ENCODE data around the gene CDAN1. TPM values are rescaled to one million over a fixed set of nuclear protein-coding genes. Genes with fewer than 3 reads are reported as not detected.
"Not testable (repeated sequence)": the region's sequence is repeated elsewhere in the genome, so short reads cannot be mapped to it uniquely, and the experiment has no call there.

CDAN1 gene, protein sequence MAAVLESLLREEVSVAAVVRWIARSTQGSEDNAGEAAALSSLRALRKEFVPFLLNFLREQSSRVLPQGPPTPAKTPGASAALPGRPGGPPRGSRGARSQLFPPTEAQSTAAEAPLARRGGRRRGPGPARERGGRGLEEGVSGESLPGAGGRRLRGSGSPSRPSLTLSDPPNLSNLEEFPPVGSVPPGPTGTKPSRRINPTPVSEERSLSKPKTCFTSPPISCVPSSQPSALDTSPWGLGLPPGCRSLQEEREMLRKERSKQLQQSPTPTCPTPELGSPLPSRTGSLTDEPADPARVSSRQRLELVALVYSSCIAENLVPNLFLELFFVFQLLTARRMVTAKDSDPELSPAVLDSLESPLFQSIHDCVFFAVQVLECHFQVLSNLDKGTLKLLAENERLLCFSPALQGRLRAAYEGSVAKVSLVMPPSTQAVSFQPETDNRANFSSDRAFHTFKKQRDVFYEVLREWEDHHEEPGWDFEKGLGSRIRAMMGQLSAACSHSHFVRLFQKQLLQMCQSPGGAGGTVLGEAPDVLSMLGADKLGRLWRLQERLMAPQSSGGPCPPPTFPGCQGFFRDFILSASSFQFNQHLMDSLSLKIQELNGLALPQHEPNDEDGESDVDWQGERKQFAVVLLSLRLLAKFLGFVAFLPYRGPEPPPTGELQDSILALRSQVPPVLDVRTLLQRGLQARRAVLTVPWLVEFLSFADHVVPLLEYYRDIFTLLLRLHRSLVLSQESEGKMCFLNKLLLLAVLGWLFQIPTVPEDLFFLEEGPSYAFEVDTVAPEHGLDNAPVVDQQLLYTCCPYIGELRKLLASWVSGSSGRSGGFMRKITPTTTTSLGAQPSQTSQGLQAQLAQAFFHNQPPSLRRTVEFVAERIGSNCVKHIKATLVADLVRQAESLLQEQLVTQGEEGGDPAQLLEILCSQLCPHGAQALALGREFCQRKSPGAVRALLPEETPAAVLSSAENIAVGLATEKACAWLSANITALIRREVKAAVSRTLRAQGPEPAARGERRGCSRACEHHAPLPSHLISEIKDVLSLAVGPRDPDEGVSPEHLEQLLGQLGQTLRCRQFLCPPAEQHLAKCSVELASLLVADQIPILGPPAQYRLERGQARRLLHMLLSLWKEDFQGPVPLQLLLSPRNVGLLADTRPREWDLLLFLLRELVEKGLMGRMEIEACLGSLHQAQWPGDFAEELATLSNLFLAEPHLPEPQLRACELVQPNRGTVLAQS
- total RNA-seq (ENCODE audit: insufficient read depth, low replicate concordance), result 6.0 TPM

DNA sequence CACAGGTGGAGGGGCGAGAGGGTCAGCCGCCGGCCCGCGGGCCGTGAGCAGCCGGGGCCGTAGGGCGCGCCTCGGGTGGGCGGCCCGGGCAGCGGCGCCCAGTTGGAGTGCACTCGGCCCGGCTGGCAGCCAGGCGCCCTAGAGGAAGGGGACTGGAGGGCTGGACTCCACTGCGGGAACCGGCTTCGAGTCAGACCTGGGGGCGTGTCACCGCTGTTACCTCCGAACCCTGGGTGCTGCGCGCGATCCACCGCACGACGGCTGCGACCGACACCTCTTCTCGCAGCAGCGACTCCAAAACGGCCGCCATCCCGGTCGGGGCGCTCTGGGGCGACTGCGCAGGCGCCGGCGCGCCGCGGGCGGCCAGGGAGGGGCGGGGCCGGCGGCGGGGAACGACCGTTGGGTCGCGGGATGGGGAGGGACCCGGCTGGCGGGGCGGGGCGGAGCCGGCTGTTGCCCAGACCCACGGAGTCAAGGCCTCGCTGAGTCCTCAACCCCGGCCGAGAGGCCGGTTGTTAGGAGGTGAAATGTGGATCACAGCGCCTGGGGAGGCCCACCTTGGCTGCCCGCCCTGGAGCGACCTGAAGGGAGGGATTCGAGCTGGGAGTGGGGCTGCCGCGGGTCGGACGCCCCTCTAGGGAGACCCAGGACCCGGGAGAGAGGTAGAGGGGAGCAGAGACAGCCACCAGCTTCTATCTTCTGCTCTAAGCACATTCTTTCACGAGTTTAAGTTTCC lies at the start of gene CDAN1:
Gene CDAN1 (minus strand): TSS at position 336 of the 736 bp plus-strand sequence. CDS start 26 bp downstream, at position 310.
- DNase-seq (ENCODE audit: low spot score), result peak; percentile 92

DNA sequence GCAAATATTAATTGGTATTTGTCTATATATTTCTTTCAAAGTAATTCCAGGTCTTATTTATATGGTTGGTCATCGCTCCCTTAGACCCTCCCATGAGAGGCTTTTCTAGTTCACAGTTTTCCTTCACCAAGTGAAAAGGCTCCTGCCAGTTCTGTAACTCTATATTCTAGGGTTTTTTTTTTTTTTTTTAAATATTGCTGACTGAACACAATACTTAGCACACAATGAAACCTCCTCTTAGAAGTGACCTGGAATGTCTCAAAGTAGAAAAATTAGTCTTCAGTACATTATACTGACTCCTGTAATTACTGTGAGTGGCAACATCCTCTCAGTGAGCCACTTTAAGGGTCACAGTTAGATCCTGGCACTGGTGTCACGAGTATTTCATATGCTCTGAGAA lies 48.6 kb upstream of the CDAN1 start:
- no peak for DNase-seq (ENCODE audit: low spot score)

DNA sequence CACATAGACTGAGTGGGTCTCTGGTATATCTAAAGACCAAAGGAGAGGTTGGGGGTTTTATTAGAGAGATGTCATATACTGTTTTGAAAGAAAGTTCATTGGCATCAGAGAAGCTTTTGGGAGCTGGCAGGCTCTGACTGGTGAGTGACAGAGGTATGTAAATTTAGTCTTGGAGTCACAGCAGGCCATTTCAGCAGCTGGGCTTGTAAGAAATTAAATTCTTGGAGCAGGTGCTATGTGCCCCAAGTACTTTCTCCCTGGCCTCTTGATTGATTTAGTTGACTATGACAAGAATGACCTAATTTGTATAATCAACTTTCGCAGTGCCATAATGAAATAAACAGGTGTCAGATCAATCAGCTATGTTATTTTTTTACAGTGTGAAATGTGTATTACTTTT lies 47.8 kb upstream of the CDAN1 start:
- DNase-seq (ENCODE audit: low spot score), result no peak

DNA sequence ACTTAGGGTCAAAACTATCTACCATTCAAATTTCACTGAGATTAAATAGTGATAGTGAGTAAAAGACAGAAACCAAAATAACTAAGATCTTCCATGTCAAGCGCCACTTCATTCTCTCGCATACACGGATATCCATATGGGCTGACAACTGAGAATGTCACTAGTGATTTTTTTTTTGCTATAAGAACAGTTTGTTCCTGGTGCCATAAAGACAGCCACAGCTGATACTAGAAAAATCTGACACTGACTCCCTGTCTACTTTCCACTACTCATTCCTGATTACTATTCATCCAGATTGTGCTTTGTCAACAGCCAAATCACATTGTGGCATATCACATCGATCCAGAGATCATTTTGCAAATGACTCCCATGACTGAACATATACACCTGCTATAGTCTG lies 45.8 kb upstream of the CDAN1 start:
- no peak for DNase-seq (ENCODE audit: low spot score)

DNA sequence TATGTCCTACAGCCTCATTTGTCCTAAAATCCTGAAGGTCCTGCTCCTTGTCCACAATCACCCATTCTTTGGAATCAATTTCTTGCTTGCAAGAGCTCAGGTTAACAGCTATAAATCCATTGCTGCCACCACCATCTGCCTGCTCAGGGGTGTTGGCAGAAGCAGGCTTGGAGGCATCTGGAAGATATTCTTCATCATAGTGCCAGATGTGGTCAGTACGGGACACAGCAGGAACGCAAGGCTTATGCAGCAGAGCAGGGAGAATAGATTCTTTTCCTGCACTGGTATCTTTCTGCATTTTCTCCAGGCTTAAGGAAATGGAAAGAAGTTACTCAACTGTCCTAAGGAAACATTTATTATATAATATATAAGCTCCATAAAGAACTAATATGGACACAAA lies 38.5 kb upstream of the CDAN1 start:
- DNase-seq (ENCODE audit: low spot score), result peak; percentile 44

DNA sequence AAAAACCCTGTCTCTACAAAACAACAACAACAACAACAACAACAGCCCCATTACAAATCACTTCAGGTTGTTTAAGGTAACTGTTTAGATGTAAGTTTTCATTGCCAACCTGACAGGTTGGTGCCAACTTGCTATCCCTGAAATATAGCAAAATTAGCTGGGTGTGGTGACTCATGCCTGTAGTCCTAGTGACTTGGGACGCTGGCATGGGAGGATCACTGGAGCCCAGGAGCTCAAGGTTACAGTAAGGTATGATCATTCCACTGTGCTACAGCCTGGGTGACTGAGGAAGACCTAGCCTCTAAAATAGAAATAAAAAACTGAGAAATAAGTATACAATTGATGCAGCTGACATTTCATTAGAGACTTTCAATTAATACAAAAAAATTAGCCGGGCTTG lies 36.0 kb upstream of the CDAN1 start:
- DNase-seq (ENCODE audit: low spot score), result no peak

DNA sequence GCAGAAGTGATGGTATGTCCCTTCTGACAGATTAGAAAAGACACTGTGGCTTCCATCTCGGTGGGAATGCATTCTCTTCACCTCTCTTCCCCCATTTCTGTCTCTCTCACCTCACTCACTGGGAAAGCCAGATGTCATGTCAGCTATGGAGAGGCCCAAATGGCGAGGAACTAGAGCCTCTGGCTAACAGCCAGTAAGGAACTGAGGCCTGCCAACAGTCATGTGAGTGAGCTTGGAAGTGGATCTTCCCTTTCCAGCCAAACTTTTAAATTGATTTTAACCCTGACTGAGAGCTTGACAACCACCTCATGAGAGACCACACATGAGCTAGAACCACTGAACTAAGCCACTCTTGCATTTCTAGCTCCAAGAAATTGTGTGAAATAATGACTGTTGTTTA lies 35.2 kb upstream of the CDAN1 start:
- DNase-seq (ENCODE audit: low spot score), result no peak

DNA sequence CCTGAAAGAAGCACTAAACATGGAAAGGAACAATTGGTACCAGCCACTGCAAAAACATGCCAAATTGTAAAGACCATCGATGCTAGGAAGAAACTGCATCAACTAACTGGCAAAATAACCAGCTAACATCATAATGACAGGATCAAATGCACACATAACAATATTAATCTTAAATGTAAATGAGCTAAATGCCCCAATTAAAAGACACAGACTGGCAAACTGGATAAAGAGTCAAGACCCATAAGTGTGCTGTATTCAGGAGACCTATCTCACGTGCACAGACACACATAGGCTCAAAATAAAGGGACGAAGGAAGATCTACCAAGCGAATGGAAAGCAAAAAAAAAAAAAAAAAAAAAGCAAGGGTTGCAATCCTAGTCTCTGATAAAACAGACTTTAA lies 29.2 kb upstream of the CDAN1 start:
- DNase-seq (ENCODE audit: low spot score), result not testable (repeated sequence)

DNA sequence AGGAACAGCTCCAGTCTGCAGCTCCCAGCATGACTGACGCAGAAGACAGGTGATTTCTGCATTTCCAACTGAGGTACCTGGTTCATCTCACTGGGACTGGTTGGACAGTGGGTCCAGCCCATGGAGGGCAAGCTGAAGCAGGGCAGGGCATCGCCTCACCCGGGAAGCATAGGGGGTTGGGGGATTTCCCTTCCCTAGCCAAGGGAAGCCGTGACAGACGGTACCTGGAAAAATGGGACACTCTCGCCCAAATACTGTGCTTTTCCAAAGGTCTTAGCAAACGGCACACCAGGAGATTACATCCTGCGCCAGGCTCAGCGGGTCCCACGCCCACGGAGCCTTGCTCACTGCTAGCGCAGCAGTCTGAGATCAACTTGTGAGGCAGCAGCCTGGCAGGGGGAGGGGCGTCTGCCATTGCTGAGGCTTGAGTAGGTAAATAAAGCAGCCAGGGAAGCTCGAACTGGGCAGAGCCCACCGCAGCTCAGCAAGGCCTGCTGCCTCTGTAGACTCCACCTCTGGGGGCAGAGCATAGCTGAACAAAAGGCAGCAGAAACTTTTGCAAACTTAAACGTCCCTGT lies 27.3 kb upstream of the CDAN1 start:
- DNase-seq (ENCODE audit: low spot score), result not testable (repeated sequence)

DNA sequence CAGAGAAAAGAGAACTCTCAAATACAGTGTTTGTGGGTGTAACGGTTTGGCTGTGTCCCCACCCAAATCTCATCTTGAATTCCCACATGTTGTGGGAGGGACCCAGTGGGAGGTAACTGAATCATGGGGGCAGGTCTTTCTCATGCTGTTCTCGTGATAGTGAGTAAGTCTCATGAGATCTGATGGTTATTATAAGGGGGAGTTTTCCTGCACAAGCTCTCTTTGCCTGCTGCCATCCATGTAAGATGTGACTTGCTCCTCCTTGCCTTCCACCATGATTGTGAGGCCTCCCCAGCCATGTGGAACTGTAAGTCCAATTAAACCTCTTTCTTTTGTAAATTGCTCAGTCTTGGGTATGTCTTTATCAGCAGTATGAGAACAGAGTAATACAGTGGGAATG lies 24.9 kb upstream of the CDAN1 start:
- DNase-seq (ENCODE audit: low spot score), result not testable (repeated sequence)

DNA sequence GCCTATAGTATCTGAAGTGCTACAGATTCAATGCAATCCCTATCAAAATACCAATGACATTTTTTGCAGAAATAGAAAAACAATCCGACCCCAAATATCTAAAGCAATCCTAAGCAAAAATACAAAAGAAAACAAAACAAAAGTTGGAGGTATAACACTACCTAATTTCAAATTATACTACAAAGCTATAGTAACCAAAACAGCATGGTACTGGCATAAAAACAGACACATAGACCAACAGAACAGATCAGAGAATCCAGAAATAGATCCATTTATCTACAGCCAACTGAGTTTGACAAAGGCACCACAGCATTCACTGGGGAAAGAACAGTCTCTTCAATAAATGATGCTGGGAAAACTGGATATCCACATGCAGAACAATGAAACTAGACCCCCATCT lies 23.8 kb upstream of the CDAN1 start:
- no peak for DNase-seq (ENCODE audit: low spot score)

DNA sequence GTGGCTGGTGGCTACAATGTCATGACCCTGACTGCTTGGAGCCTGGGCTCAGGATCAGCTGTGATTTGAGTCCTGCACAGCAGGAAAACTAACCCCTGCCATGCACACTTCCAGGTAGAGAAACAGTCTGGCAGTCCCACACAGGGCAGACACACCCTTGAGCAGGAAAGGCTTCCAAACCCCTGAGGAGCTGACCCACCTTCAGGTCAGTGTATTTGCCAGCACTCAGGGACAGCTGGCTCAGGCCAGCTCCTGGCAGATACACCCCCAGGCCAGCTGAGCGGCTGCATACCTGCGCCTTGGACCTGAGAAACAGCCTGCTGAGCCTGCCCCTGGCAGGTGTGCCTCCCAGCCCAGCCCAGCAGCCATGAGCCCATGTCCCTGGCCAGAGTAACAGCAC lies 22.2 kb upstream of the CDAN1 start:
- no peak for DNase-seq (ENCODE audit: low spot score)

DNA sequence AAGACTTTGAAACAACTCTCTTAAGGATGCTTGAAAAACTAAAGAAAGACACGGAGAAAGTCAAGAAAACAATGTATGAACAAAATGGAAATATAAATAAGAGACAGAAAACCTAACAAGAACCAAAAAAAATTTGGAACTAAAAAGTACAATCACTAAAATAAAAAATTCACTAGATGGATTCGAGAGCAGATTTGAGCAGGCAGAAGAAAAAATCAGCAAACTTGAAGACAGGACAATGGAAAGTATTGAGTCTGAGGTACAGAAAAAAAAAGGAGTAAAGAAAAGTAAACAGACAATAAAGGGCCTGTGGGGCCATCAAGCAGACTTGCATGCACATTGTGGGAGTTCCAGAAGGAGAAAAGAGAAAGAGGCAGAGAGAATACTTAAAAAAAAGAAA lies 13.4 kb upstream of the CDAN1 start:
- DNase-seq (ENCODE audit: low spot score), result no peak

DNA sequence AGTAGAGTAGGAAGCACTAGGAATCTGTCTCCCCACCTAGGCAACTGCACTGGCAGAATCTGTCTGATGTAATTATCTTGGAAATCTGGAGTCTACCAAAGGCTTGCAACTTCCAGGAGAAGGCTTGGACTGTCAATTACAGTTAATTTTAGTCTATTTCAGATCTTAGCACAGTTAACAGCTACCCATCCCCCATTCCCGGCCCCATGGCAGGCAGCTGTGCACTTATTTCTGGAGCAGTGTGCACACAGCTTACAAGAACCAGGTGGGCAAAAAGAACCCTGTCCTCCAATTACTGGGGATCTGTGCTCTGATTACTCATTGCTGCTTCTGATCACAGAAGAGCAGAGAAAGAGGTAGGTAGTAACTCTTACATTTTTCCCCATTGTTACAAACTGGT lies 12.3 kb upstream of the CDAN1 start:
- DNase-seq (ENCODE audit: low spot score), result no peak

DNA sequence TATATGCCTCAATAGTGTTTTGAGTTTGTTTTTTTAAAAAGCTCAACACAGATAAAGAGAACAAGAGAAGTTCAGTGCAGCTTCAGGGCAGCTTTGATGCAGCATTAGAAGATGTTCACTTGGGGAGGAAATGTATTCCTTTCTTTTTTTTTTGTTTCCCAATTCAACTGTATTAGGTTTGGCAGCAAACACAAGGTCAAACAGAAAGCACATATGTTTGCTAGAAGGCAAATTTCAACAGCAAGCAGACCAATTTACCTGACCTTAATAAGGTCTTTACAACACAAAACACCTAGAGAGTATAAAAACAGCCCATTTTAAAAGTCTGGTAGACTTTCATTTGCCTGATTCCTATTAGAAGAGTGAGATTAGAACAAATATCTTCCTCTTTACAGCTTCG lies 7.3 kb upstream of the CDAN1 start:
- no peak for DNase-seq (ENCODE audit: low spot score)

DNA sequence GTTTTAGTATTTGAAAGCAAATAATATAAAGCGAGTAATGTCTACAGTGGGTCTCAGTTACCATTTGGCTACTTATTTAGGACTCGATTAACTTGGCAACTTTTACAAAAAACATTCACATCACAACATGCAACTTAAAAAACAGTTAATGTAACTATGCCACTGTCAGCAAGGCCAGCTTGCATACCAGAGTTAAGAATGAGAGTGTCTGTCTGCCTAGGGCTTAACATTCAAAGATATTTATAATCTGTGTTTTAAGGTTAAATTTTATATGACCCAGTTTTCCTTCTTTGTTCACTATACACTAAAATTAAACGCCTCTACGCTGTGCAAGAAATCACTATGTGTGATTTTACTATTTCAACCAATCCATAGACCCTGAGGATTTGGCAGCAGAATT lies 5.2 kb upstream of the CDAN1 start:
- peak; percentile 55 for DNase-seq (ENCODE audit: low spot score)

DNA sequence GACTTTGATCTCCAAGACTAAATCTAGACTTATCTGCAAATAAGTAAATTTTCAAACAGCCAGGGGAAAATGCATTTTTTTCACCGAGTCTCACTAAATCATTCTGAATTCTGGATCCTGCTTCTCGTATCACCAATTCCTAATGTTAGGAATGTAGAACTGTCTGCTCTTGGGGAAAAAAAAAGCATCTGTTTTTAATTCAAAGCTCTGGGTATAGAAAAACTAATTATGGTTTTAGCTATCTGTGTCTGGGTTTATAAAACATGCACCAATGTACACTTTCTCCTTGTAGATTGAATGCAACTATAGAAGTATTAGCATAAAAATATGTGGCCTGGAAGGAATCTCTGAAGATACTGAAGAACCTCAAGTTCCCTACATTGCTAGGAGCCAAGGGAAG lies 4.8 kb upstream of the CDAN1 start:
- DNase-seq (ENCODE audit: low spot score), result no peak

DNA sequence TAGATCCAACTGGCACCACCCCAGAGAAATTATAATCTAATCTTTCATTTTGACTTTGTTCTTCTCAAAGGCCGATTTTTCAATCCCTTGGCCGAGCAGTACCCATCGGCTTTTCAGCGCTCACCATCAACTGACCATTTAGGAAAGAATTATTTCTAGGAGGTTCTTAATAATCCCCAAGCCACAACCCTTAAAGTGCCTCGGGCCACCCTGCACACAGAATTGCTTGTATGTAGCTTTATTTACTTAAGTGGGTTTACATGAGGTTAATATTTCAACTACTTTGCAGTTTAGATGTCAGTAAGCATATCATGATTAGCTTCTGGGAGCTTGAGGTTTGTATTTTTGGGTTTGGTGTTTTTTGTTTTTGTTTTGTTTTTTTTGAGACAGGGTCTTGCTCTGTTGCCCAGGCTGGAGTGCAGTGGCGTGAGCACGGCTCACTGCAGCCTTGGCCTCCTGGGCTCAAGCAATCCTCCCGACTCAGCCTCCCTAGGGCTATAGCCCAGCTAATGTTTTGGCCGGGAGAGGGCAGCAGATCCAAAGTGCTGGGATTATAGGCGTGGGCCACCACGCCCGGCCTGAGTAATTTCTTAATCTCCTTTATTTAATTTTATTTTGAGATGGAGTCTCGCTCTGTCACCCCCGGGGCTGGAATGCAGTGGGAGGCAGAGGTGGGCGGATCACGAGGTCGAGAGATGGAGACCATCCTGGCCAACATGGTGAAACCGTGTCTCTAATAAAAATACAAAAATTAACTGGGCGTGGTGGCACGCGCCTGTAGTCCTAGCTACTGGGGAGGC lies 801 bp upstream of the CDAN1 start:
- DNase-seq (ENCODE audit: low spot score), result no peak

DNA sequence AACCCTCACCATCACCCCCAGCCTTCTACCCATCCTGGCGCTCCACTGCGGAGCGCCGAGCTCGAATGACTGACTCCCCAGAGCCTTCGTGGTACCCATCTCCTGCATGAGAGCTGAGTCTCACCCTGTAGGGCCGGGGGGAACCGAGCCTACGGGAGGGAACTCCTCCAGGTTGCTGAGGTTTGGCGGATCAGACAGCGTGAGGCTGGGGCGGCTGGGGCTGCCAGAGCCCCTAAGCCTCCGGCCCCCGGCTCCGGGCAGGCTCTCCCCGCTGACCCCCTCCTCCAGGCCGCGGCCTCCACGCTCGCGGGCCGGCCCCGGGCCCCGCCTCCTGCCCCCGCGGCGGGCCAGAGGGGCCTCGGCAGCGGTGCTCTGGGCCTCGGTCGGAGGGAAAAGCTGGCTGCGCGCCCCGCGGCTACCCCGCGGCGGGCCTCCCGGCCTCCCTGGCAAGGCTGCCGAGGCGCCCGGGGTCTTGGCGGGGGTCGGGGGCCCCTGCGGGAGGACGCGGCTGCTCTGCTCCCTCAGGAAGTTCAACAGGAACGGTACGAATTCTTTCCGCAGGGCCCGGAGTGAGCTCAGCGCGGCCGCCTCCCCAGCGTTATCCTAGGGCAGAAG lies 643 bp downstream of the CDAN1 start:
- DNase-seq (ENCODE audit: low spot score), result peak; percentile 54

All from umbilical cord (tissue), 2 donors.